ENCODE measurements around the gene TTLL10. TPM values are rescaled to one million over a fixed set of nuclear protein-coding genes. Genes with fewer than 3 reads are reported as not detected.

TTLL10 gene
- total and polyA plus RNA-seq, 2 donors from 2014 or later: 1.5 TPM; not detected in 1

- H3K4me3 ChIP-seq (ENCODE audit: low read length in 3 of 3): no peak overlapping the region
- H3K9ac ChIP-seq (ENCODE audit: low read length in 3 of 3): no peak overlapping the region
- no peak for TF ChIP-seq CTCF (IDR thresholded peaks at IDR 0.05; ENCODE audit: borderline replicate concordance, extremely low read depth, insufficient read depth)
- FAIRE-seq (no peak), DNase-seq (no peak)
- H3K9me3 ChIP-seq (ENCODE audit: control insufficient read depth in 2 of 3, insufficient read depth in 1 of 3, low read length in 3 of 3): no peaks in the 10 kb centered on the region
- H3K27me3 ChIP-seq (ENCODE audit: control insufficient read depth, insufficient read depth, low read length): no peaks in the 10 kb centered on the region
- intact Hi-C loops (cut with DNase I): no loop called here
- H3K36me3 ChIP-seq (ENCODE audit: control insufficient read depth in 2 of 3, insufficient read depth in 3 of 3, low read length in 3 of 3): peaks cover 4 to 27% (median 23%) of the 10 kb centered on the region in 3 donors
- no peak overlapping the region for H3K27ac ChIP-seq (ENCODE audit: low read depth in 2 of 2, low read length in 2 of 2)
- peaks cover 0 to 15% (median 12%) of the 10 kb centered on the region in 3 donors for H3K4me1 ChIP-seq (ENCODE audit: control insufficient read depth in 2 of 3, insufficient read depth in 2 of 3, low read depth in 1 of 3, low read length in 3 of 3)
Measured at GRCh38 chr1:1225913-1226312, 52.2 kb downstream of the TTLL10 start.

GRCh38 chr1:1226566-1227362, 53.1 kb downstream of the TTLL10 start:
- H3K4me1 ChIP-seq (ENCODE audit: control insufficient read depth in 2 of 3, insufficient read depth in 2 of 3, low read depth in 1 of 3, low read length in 3 of 3): peaks cover 0 to 15% (median 12%) of the 10 kb centered on the region in 3 donors
- no peak for DNase-seq
- no peak for TF ChIP-seq CTCF (IDR thresholded peaks at IDR 0.05; ENCODE audit: borderline replicate concordance, extremely low read depth, insufficient read depth)
- no peak overlapping the region for H3K27ac ChIP-seq (ENCODE audit: low read depth in 2 of 2, low read length in 2 of 2)
- no peak overlapping the region for H3K4me3 ChIP-seq (ENCODE audit: low read length in 3 of 3)
- FAIRE-seq: no peak
- H3K36me3 ChIP-seq (ENCODE audit: control insufficient read depth in 2 of 3, insufficient read depth in 3 of 3, low read length in 3 of 3): peaks cover 4 to 27% (median 22%) of the 10 kb centered on the region in 3 donors
- H3K9ac ChIP-seq (ENCODE audit: low read length in 3 of 3): no peak overlapping the region
- intact Hi-C loops (cut with DNase I): no loop called here
- no peaks in the 10 kb centered on the region for H3K9me3 ChIP-seq (ENCODE audit: control insufficient read depth in 2 of 3, insufficient read depth in 1 of 3, low read length in 3 of 3)
- H3K27me3 ChIP-seq (ENCODE audit: control insufficient read depth, insufficient read depth, low read length): no peaks in the 10 kb centered on the region

GRCh38 chr1:1227386-1227785, 53.7 kb downstream of the TTLL10 start:
- Histone ChIP-seq H3K4me3 (ENCODE audit: low read length in 3 of 3) (no peak overlapping the region), H3K27ac (ENCODE audit: low read depth in 2 of 2, low read length in 2 of 2) (no peak overlapping the region), H3K27me3 (ENCODE audit: control insufficient read depth, insufficient read depth, low read length) (no peaks in the 10 kb centered on the region), H3K36me3 (ENCODE audit: control insufficient read depth in 2 of 3, insufficient read depth in 3 of 3, low read length in 3 of 3) (peaks cover 4 to 27% (median 21%) of the 10 kb centered on the region in 3 donors), H3K9me3 (ENCODE audit: control insufficient read depth in 2 of 3, insufficient read depth in 1 of 3, low read length in 3 of 3) (no peaks in the 10 kb centered on the region), H3K9ac (ENCODE audit: low read length in 3 of 3) (no peak overlapping the region), H3K4me1 (ENCODE audit: control insufficient read depth in 2 of 3, insufficient read depth in 2 of 3, low read depth in 1 of 3, low read length in 3 of 3) (peaks cover 0 to 16% (median 12%) of the 10 kb centered on the region in 3 donors)
- no peak for TF ChIP-seq CTCF (IDR thresholded peaks at IDR 0.05; ENCODE audit: borderline replicate concordance, extremely low read depth, insufficient read depth)
- no peak for DNase-seq
- intact Hi-C loops (cut with DNase I): no loop called here
- no peak for FAIRE-seq

Measured in kidney (tissue), 14 donors.